ENCODE measurements around the gene TMEM25.
"Not testable (repeated sequence)": the region's sequence is repeated elsewhere in the genome, so short reads cannot be mapped to it uniquely, and the experiment has no call there.

Gene TMEM25

DNA sequence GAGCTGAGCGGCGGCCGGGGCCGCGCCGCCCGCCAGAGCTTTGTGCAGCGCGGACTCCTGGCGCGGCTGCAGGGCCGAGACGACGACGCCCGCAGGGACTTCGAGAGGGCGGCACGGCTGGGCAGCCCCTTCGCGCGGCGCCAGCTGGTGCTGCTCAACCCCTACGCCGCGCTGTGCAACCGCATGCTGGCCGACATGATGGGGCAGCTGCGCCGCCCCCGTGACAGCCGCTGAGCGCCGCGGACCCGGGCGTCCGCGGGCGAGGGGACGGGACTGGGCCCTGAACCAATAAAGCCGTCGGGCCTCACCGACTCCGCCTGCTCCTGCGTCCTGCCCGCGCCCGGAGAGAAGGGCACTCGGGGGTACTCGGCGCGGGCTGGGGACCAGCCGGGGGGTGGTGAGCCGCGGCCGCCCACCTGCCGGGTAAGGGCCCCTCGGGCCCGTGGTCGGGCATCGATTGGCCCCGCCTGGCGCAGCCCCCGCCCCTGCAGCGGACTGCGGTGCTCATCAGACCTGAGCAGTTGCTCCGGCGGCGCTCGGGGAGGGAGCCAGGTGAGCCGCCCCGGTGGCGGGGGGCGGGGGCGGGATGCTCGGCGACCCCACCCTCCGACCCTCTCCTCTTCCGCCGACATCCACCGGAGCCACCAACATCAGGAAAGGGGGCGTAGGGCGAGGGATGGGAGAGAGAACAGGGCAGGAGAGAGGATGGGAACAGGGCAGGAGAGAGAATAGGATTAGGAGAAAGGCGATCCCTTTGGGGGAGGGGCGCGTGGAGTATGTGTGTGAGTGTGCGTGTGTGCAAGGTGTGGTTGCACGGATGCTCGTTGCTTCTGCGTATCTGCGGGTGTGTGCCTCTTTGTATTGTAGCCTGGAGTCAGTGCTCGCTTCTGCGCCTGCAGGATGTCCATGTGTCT lies at the start of gene TMEM25:
TSS of gene TMEM25 (plus strand) at position 510 of the 914 bp plus-strand sequence. CDS start 610 bp downstream, outside the sequence.
- peak; percentile 82 for DNase-seq (ENCODE audit: low spot score)

DNA sequence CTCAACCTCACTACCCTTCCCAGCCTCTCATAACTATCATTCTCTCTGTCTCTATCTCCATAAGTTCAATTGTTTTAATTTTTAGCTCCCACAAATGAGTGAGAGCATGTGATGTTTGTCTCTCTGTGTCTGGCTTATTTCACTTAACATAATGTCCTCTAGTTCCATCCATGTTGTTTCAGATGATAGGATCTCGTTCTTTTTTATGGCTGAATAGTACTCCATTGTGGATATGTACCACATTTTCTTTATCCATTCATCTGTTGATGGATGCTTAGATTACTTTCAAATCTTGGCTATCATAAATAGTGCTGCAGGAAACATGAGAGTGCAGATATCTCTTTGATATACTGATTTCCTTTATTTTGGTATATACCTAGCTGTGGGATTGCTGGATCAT lies 49.8 kb upstream of the TMEM25 start:
- DNase-seq (ENCODE audit: low spot score): not testable (repeated sequence)

- no peak for DNase-seq (ENCODE audit: low spot score)
Measured at GRCh38 chr11:118484405-118484804, 46.6 kb upstream of the TMEM25 start.

DNA sequence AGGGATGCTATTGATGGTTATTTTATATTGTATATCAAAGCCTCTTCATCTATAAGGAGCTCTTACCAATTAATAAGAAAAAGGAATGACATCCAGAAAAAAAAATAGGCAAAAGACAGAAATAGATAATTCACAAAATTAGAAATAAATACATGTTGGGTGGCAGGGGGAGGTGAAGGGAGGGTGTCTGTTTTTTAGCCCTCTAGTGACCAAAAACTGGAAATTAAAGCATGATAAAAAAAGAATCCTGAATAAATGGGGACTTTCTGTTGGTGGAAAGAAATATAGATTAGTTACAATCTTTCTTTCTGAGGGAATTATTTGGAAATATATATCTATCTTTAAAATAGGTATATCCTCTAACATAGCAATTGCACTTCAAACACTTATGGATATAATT lies 45.7 kb upstream of the TMEM25 start:
- no peak for DNase-seq (ENCODE audit: low spot score)

GRCh38 chr11:118488480-118489109 lies 42.4 kb upstream of the TMEM25 start:
- peak; percentile 75 for DNase-seq (ENCODE audit: low spot score)

DNA sequence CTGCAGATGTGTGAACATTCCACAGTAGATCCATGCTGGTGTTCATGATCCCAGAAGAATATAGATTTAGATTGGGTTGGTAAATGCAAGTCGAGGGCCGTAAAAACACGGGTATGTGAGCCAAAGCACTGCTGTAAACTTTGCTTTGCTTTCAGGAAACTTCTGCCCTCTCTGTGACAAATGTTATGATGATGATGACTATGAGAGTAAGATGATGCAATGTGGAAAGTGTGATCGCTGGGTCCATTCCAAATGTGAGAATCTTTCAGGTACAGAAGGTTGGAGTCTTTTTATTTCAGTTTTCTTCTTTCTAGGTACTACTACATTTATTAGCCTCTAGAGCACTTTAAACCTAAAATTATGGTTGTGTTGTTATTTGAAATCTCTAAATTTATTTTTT lies 40.0 kb upstream of the TMEM25 start:
- DNase-seq (ENCODE audit: low spot score): no peak

DNA sequence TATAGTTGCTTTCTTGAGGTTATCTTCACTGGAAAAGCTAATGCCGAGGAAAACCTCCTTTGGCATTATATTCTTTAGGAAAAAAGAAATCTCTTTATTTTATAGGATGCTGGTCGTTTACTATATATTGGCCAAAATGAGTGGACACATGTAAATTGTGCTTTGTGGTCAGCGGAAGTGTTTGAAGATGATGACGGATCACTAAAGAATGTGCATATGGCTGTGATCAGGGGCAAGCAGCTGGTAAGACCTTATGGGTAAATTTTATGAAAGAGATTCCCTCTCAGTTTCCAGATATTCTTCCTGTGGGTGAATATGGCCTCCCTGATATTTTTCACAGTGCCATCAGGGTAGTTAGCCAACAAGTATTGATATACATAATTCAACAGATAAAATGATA lies 33.2 kb upstream of the TMEM25 start:
- DNase-seq (ENCODE audit: low spot score): no peak

- no peak for DNase-seq (ENCODE audit: low spot score)
Measured at GRCh38 chr11:118503216-118503615, 27.8 kb upstream of the TMEM25 start.

- no peak for DNase-seq (ENCODE audit: low spot score)
Measured at GRCh38 chr11:118511601-118512000, 19.4 kb upstream of the TMEM25 start.

GRCh38 chr11:118514103-118514502 lies 16.9 kb upstream of the TMEM25 start:
- DNase-seq (ENCODE audit: low spot score): no peak

DNA sequence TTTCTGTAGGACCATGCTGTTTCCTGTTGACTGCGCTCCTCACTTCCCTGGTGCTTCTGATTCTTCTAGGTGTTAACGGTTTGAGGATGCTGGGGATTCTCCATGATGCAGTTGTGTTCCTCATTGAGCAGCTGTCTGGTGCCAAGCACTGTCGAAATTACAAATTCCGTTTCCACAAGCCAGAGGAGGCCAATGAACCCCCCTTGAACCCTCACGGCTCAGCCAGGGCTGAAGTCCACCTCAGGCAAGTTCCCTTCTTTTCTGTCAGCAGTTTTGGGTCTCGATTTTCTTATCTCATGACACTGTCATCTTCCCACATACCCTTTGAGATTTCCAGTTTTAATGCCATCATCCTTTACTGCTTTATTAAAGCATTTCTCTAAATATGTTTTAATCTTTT lies 11.4 kb upstream of the TMEM25 start:
- DNase-seq (ENCODE audit: low spot score): no peak

GRCh38 chr11:118521892-118522311 lies 9.1 kb upstream of the TMEM25 start:
- no peak for DNase-seq (ENCODE audit: low spot score)

DNA sequence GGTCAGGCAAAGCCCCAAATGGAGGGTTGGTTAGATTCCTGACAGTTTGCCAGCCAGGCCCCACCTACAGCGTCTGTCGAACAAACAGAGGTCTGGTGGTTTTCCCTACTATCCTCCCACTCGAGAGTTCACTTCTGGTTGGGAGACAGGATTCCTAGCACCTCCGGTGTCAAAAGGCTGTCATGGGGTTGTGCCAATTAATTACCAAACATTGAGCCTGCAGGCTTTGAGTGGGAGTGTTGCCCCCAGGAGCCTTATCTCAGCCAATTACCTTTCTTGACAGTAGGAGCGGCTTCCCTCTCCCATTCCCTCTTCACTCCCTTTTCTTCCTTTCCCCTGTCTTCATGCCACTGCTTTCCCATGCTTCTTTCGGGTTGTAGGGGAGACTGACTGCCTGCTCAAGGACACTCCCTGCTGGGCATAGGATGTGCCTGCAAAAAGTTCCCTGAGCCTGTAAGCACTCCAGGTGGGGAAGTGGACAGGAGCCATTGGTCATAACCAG lies 8.4 kb upstream of the TMEM25 start:
- peak; percentile 51 for DNase-seq (ENCODE audit: low spot score)

DNA sequence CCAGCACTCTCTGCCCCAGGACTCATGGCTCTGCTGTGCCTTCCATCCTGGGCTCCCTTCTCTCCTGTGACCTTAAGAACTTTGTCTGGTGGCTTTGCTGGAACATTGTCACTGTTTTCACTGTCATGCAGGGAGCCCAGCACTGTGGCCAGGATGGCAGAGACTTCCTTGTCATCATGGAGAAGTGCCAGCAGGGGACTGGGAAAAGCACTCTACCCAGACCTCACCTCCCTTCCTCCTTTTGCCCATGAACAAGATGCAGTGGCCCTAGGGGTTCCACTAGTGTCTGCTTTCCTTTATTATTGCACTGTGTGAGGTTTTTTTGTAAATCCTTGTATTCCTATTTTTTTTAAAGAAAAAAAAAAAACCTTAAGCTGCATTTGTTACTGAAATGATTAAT lies 6.6 kb upstream of the TMEM25 start:
- DNase-seq (ENCODE audit: low spot score): no peak

- no peak for DNase-seq (ENCODE audit: low spot score)
Measured at GRCh38 chr11:118524757-118525470, 6.1 kb upstream of the TMEM25 start.

DNA sequence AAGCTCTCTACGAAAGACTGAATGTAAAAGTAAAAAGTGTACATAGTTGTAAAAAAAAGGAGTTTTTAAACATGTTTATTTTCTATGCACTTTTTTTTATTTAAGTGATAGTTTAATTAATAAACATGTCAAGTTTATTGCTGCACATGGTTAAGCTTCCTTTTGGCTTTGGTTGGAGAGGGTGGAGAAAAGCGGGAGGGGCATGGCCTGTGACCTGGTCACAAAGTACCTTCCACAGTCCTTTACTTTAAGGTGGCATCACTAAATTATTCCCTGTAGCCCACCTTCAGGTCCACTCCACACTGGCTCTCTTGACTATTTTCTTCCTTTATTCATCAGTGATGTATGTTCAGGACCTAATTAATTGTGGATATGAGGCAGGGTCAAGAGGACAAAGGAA lies 4.3 kb upstream of the TMEM25 start:
- no peak for DNase-seq (ENCODE audit: low spot score)

DNA sequence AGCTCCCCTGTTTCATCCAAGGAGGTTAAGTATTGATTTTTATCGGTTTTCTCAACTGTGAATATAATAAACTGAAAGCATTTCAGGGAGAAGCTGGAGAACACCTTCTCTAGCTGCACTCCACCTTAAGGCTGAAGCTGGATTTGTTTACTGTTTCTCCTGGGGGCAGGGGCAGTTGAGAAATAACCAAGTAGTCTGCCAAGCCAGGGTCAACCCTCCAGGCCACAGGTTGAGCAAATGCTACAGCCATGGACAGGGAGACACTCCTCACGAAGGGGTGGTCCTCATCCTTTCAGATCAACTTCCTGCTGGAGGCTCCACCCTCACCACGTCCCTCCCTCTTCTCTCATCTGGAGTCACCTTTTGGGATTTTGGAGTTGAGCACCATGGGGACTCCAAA lies 3.9 kb upstream of the TMEM25 start, which contains the start of gene TTC36:
TSS of gene TTC36 (plus strand) at position 366 of the 400 bp plus-strand sequence. CDS start at position 387, 21 bp downstream.
- no peak for DNase-seq (ENCODE audit: low spot score)

DNA sequence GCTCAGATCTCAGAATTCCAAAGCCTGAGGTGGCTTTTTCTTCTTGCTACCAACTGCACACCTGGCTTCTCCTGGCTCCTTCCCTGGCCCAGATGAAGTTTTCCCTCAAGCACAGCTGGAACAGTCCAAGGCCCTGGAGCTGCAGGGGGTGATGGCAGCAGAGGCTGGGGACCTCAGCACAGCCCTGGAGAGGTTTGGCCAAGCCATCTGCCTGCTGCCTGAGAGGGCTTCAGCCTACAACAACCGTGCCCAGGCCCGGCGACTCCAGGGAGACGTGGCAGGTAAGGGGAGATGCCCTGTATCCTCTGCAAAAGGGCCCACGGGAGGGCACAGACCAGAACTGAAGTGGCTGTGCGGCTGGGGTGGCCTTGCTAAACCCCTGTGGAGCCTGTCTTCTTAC lies 2.5 kb upstream of the TMEM25 start:
- DNase-seq (ENCODE audit: low spot score): no peak

DNA sequence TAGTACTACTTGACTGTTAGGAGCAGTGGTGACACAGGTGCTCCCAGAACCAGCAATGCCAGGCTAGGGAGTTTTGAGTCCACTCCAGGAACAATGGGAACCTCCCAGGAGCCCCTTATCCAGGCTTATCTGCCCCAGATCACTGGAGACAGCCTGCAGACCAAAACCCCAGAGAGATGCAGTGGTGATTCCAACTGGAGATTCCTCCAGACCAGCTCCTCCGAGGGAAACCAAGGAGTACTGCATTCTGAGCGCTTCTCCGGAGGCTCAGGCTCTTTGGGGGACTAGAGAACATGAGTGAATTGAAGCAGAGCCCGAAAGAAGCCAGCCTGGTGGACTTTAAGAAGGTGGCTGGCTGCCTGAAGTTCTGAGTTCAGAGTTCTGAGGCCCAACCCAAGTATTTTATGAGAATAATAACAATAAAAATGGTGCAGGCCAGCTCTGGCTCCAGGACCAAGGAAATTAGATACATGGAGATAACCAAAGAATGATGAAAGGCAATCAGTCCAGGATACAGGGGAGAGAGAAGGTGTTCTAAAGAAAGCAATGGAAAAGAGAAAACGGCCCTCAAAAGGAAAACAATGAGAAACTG lies 1.3 kb upstream of the TMEM25 start:
- no peak for DNase-seq (ENCODE audit: low spot score)

DNA sequence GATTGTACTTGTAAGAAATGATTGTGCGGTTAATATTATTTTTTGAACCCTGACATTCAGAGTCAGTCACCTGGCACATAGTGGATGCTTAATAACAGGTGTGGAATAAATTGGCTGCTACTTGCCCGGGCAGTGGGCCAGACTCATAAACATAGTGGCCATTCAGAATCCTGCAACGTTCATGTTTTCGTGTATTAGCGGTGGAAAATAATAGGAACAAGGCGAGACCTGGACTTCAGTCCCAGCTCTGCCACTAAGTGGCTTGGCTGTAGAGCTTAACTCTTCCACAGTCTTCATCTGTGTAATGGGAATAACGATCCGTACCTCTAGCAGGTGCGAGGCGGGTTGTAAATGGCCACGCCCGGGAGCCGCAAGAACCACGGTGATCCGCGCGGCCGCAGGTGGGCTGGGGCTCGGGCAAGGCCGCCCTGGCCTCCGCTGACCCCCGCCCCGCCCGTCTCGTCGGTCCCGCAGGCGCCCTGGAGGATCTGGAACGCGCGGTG lies 761 bp upstream of the TMEM25 start:
- DNase-seq (ENCODE audit: low spot score): no peak

GRCh38 chr11:118531597-118532084 lies 649 bp downstream of the TMEM25 start:
- peak; percentile 49 for DNase-seq (ENCODE audit: low spot score)

- DNase-seq (ENCODE audit: low spot score): no peak
Measured at GRCh38 chr11:118532091-118532490, 1.1 kb downstream of the TMEM25 start.

Measured in AG08396 (cell line).